Upper lobe of left lung (tissue), 4 donors: ENCODE results near the gene SUFU.

Source experiments
- CTCF ChIP-seq, 6 experiments: fragments of 450-650 bp in 4 of 6; fragments of 200-600 bp in 2 of 6; sonication (generic) in 2 of 6; IDR thresholded peaks; one replicate each; pipeline ENCODE4 v1.5.1; 2016 to 2019; ENCODE audit warnings: antibody characterized with exemption in 6 of 6
- POLR2AphosphoS5 ChIP-seq, 2 donors: sonication (generic); formaldehyde crosslinking; IDR thresholded peaks; one replicate each; pipeline ENCODE4 v1.5.1; 2017; ENCODE audit warnings: antibody characterized with exemption in 2 of 2

- TF ChIP-seq CTCF (IDR thresholded peaks at IDR 0.05) (no peak), POLR2AphosphoS5 (IDR thresholded peaks at IDR 0.05) (no peak)
Observed at GRCh38 chr10:102627291-102627735, 123.5 kb downstream of the SUFU start.
